ENCODE results near the gene SNX1.
"Not testable (repeated sequence)": the region's sequence is repeated elsewhere in the genome, so short reads cannot be mapped to it uniquely, and the experiment has no call there.

Gene SNX1

GRCh38 chr15:64117759-64118487 is 22.1 kb downstream of the SNX1 start:
- no peak for DNase-seq

GRCh38 chr15:64120322-64120721 is 24.5 kb downstream of the SNX1 start:
- not testable (repeated sequence) for DNase-seq

- no peak for DNase-seq
Measured at GRCh38 chr15:64121614-64122013, 25.8 kb downstream of the SNX1 start.

- no peak for DNase-seq
Measured at GRCh38 chr15:64122444-64122843, 26.7 kb downstream of the SNX1 start.

GRCh38 chr15:64122936-64123351 is 27.2 kb downstream of the SNX1 start:
- no peak for DNase-seq

- no peak for DNase-seq
Measured at GRCh38 chr15:64125978-64126377, 30.2 kb downstream of the SNX1 start.

GRCh38 chr15:64127521-64128270 is 31.9 kb downstream of the SNX1 start:
- DNase-seq: no peak

GRCh38 chr15:64130159-64130558 is 34.4 kb downstream of the SNX1 start:
- DNase-seq: no peak

GRCh38 chr15:64131547-64131946 is 35.8 kb downstream of the SNX1 start:
- DNase-seq: no peak

GRCh38 chr15:64132217-64132616 is 36.4 kb downstream of the SNX1 start:
- no peak for DNase-seq

GRCh38 chr15:64133623-64134344 is 38.0 kb downstream of the SNX1 start:
- no peak for DNase-seq

- no peak for DNase-seq
Measured at GRCh38 chr15:64134345-64134829, 38.6 kb downstream of the SNX1 start.

GRCh38 chr15:64136347-64136746 is 40.6 kb downstream of the SNX1 start:
- no peak for DNase-seq

- DNase-seq: no peak
Measured at GRCh38 chr15:64137226-64137833, 41.5 kb downstream of the SNX1 start.

- no peak for DNase-seq
Measured at GRCh38 chr15:64138331-64138941, 42.7 kb downstream of the SNX1 start.

GRCh38 chr15:64141798-64142512 is 46.2 kb downstream of the SNX1 start:
- no peak for DNase-seq

- no peak for DNase-seq
Measured at GRCh38 chr15:64143276-64143675, 47.5 kb downstream of the SNX1 start.

GRCh38 chr15:64144192-64144564 is 48.4 kb downstream of the SNX1 start:
- DNase-seq: no peak

- no peak for DNase-seq
Measured at GRCh38 chr15:64144565-64145281, 48.9 kb downstream of the SNX1 start.

GRCh38 chr15:64146041-64146440 is 50.3 kb downstream of the SNX1 start:
- DNase-seq: no peak

- DNase-seq: no peak
Measured at GRCh38 chr15:64146520-64146884, 50.7 kb downstream of the SNX1 start.

Measured in activated CD4-positive, alpha-beta T cell treated with anti-CD3 and anti-CD28 coated beads, Interleukin-2, amount 50 U/mL, for 1 hour (primary cell).